ENCODE results near the gene CLCF1.
A peak's percentile ranks its signal among the peaks of the same experiment; 100 is the strongest.

CLCF1 gene

DNA sequence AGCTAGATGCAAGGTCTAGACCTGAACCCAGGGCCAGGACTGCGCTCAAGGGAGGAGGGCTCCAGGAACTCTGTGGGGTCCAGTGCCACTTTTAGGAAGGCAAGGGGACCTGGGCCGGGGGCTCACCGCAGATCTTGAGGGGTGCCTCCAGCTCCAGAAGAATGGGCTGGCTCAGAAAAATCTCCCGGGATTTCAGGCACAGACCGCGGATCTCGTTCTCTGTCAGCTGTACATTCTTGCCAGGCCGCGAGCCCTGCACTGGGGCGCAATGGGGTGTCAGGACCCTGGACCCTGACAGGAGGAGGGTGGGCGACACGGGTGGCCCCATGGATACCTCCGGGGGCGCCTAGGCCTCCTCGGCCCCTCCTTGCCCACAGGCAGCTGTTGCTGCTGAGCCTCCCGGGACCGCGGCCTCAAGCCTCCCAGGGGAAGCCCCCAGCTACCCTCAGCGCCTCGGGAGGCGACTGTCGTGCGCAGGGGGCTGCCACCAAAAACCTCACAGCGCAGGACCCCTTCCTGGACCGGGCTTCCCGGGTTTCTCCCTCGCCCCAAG, 27.6 kb upstream of the CLCF1 start:
- POLR2A ChIA-PET = interaction anchor here (0.6 to 2.4 kb wide), 11 partner anchors 10 to 82 kb away, joined by 3 to 31 read pairs (median 3); partner anchors contain the start of genes AIP, RAD9A, RPS6KB2 and TMEM134
- CTCF ChIA-PET = interaction anchor here (0.7 to 47.5 kb wide), 21 partner anchors 9 to 400 kb away, joined by 3 to 2108 read pairs (median 4); partner anchors contain the start of genes CARNS1, CDK2AP2, CLCF1 and NUDT8
- TF ChIP-seq, protein P1, sequence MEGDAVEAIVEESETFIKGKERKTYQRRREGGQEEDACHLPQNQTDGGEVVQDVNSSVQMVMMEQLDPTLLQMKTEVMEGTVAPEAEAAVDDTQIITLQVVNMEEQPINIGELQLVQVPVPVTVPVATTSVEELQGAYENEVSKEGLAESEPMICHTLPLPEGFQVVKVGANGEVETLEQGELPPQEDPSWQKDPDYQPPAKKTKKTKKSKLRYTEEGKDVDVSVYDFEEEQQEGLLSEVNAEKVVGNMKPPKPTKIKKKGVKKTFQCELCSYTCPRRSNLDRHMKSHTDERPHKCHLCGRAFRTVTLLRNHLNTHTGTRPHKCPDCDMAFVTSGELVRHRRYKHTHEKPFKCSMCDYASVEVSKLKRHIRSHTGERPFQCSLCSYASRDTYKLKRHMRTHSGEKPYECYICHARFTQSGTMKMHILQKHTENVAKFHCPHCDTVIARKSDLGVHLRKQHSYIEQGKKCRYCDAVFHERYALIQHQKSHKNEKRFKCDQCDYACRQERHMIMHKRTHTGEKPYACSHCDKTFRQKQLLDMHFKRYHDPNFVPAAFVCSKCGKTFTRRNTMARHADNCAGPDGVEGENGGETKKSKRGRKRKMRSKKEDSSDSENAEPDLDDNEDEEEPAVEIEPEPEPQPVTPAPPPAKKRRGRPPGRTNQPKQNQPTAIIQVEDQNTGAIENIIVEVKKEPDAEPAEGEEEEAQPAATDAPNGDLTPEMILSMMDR (IDR thresholded peaks at IDR 0.05; ENCODE audit: insufficient read depth, low read length, missing control alignments) = no peak

GRCh38 chr11:67400251-67400941, 27.0 kb upstream of the CLCF1 start:
- no peak for DNase-seq (ENCODE audit: low read depth, low spot score)
- POLR2A ChIA-PET = interaction anchor here (0.6 to 2.4 kb wide), 4 partner anchors 9 to 45 kb away, joined by 3 to 31 read pairs (median 5); partner anchors contain the start of gene RAD9A
- H3K4me3 ChIP-seq (ENCODE audit: low read depth, low read length) = peak overlapping the region; percentile 86
- TF ChIP-seq, protein P1 (IDR thresholded peaks at IDR 0.05; ENCODE audit: insufficient read depth, low read length, missing control alignments) = no peak
- CTCF ChIA-PET = interaction anchor here (0.7 to 47.5 kb wide), 13 partner anchors 9 to 138 kb away, joined by 3 to 2108 read pairs (median 8); partner anchors contain the start of genes CARNS1, CDK2AP2, CLCF1 and PITPNM1

More for the DNA sequence above, 27.6 kb upstream of the CLCF1 start:
- peak overlapping the region; percentile 86 for H3K4me3 ChIP-seq (ENCODE audit: low read depth, low read length)
- no peak for DNase-seq (ENCODE audit: low read depth, low spot score)

GRCh38 chr11:67398661-67399563, 25.5 kb upstream of the CLCF1 start:
- TF ChIP-seq, protein P1 (IDR thresholded peaks at IDR 0.05; ENCODE audit: insufficient read depth, low read length, missing control alignments) = no peak
- H3K4me3 ChIP-seq (ENCODE audit: low read depth, low read length) = peak overlapping the region; percentile 12; the same call in 1 of the 2 replicates
- POLR2A ChIA-PET = interaction anchor here (1.1 kb wide), 1 partner anchor 26 kb away, joined by 3 read pairs; no protein-coding TSS in a partner anchor
- DNase-seq (ENCODE audit: low read depth, low spot score) = no peak
- CTCF ChIA-PET = interaction anchor here (1.0 to 47.5 kb wide), 2 partner anchors 15 to 30 kb away, joined by 3 to 2108 read pairs; partner anchors contain the start of genes CLCF1 and POLD4

- CTCF ChIA-PET = interaction anchor here (1.9 to 47.5 kb wide), 2 partner anchors 29 to 108 kb away, joined by 4 to 2108 read pairs; partner anchors contain the start of genes CLCF1 and POLD4
These were observed 24.7 kb upstream of the CLCF1 start for GRCh38 chr11:67397986-67398660.

DNA sequence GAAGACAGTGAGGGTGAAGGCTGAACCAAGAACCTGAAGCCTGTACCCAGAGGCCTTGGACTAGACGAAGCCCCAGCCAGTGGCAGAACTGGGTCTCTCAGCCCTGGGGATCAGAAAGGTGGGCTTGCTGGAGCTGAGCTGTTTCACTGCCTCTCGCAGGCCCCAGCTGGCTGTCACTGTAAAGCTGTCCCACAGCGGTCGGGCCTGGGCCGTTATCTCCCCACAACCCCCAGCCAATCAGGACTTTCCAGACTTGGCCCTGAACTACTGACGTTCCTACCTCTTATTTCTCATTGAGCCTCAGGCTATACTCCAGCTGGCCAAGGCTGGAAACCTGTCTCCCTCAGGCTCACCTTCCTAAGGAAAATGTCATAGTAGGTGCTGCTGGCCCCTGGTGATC, 24.1 kb upstream of the CLCF1 start:
- no peak for DNase-seq (ENCODE audit: low read depth, low spot score)
- no peak overlapping the region for H3K4me3 ChIP-seq (ENCODE audit: low read depth, low read length)
- CTCF ChIA-PET = interaction anchor here (1.9 to 47.5 kb wide), 2 partner anchors 29 to 108 kb away, joined by 4 to 2108 read pairs; partner anchors contain the start of genes CLCF1 and POLD4
- TF ChIP-seq, protein P1 (IDR thresholded peaks at IDR 0.05; ENCODE audit: insufficient read depth, low read length, missing control alignments) = no peak
- POLR2A ChIA-PET = no interaction called here

More at GRCh38 chr11:67397986-67398660, 24.7 kb upstream of the CLCF1 start:
- POLR2A ChIA-PET = interaction anchor here (0.5 kb wide), 1 partner anchor 107 kb away, joined by 3 read pairs; no protein-coding TSS in a partner anchor
- H3K4me3 ChIP-seq (ENCODE audit: low read depth, low read length) = no peak overlapping the region
- DNase-seq (ENCODE audit: low read depth, low spot score) = no peak
- TF ChIP-seq, protein P1 (IDR thresholded peaks at IDR 0.05; ENCODE audit: insufficient read depth, low read length, missing control alignments) = no peak
